NCI-H1048 (cell line): ENCODE results near the gene NTRK2.

Experiments used
- DNase-seq: peaks from one replicate; lab custom pipeline; 2025; lab: John Stamatoyannopoulos, UW

The NTRK2 gene

DNA sequence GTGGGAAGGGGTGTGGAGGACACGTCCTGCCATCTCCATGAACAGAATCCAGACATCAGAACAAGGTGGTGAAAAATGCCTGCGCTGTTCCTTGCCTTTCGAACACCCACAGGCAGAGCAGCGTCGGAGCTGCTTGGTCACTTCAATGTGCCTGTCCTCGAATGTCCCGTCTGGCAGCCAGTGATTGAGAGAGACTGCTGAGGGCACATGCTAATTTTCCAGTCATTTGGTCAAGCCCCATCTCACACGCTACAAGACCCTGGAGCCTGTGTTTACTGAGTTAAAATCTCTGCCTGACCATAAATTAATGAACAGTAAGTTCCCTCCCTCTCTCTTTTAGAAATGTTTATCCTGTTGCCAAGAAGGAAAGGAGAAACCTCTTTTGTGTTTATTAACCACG, 149.3 kb downstream of the NTRK2 start:
- no peak for DNase-seq

DNA sequence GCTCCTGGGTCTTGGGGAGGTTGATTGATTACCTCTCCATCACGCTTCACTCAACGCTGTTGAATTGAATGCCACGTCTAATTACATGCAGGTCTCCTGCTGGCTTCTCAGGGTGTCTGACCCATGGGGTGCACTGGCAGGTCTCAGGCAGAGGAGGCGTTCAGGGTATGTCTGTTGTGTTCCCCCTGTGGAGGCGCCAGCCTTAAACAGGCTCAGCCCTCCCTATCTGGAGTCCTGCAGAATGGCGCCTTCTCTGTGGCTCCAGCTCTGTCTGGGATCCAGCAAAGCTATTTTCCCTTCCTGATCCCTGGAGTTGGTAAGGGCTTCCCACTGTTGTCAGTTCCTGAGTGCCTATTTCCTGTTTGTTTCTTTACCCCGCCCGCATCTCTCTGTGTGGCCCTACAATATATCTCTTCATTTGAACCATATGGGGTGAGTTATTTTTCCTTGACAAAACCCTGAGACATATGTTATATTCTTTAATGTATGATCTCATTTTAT, 150.0 kb downstream of the NTRK2 start:
- no peak for DNase-seq

DNA sequence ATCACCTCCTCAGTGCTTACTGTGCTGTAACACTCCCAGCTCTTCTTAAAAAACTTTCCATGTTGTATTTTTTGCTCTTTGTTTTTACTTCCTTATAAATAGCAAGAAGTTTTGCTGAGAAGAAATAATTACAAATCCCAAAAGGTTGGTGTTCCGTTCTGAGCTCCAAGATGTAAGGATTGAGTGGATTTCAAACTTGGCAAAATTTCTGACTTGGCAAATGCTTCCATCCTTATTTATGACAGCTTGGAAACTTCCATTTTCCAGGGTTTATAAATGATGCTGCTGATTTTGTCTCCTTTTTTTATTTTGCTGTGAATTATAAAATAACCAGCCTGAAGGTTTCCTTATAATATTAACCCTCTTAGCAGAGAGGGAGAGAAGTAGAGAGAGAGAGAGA, 151.9 kb downstream of the NTRK2 start:
- DNase-seq = no peak

DNA sequence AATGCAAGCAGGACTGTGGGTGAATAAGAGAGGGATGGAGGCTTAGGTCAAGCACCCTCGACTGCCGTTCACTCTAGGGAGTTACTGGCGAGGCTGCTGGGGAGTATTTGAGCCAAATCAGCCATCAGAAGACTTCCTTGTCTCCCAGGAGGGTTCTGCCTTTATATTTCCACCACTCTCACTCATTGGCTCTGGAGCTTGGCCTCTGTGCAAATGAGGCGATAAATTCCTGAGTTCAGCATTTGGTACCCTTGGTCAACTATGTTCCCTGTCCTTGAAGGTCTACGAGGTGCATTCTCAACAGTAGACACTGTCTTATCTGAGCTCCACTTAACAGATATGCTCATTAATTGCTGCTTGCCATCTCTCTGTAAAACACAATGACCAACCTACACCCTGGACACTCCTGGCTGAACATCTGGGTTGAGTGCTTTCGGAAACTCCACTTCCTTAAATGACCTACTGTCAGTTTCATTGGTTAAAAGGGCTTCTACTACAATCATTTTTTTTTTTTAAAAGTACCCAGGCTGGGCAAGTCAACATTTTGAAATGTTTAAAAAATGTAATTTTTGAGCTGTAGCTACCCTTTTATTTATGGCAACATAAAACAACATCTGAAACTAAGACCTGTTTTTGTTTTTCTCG, 153.2 kb downstream of the NTRK2 start:
- no peak for DNase-seq

DNA sequence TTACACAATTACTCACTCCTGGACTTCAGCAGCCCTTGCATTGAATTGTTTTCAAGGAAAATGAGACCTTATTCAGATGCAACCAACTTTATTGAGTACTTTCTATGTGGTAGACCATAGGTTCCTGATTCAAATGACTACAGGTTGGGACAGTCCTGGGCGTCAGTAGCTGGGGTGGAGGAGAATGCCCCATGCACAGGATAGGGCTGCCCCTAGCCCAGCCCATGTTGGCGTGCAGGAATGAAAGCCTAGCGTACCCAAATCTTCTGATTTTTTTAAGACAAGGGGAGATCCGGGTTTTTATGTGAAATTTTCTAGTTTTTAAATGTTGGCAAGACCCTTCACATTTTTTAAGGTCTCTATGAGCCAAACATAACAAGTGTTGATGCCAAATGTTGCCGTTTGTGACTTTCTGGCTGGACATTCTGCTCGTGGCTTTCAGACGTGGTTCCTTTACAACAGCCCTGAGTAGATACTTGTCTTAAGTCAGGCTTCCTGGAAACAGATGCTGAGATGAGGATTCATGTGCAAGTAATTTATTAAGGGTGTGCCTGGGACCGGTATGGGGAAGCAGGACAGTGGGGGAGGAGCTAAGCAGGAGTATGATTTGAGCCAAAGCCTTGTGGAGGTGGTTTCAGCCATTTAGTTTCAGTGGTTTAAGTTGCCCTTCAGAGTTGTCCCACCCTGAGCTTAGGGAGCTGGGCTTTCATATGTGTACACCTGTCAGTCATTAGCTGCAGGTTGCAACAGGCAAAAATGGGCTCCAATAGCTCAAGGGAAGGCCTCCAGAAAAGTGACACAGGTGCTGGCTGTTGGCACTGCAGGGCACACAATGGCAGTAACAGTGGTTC, 154.1 kb downstream of the NTRK2 start:
- no peak for DNase-seq

DNA sequence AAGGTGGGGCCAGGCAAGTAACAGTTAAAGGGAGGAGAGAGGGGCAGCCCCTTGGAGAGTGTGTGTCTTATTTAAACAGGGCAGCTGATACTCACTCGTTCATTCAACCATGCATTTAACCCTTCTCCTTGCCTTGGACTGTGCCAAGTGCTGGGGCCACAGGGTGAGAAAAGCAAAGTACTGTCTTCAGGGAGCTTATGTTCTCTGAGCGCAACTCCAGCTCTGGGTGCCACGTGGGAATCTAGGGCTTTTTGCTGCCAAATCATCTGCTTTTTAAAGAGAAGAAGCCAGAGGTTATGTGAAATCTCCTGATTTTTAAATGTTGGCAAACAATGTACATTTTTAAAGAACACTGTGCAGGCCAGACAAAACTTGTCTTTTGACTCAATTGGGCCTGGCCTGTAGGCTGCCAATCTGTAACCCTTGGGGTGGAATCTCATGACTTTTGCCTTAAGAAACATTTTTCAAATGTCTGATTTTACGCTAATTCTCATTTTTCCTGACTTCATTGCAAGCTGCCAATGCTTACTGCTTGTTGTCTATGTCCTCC, 157.8 kb downstream of the NTRK2 start:
- no peak for DNase-seq

DNA sequence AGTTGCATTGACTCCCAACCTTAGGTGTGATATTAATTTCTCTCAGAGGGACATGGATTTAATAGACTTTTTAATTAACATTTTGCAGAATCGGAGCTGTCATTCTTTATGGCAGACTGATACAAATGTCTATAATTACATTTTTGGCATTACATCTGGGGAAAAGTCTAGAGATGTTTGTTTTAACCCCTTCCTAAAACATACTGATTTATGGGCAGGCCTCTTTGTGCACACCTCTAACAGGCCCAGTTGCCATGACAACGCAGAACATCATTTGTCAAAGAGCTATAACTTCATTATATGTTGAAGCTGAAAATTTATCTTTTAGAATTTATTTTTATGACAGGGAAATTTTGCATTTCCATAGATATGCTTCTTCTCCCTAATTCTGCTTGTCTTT, 158.5 kb downstream of the NTRK2 start:
- DNase-seq = no peak

DNA sequence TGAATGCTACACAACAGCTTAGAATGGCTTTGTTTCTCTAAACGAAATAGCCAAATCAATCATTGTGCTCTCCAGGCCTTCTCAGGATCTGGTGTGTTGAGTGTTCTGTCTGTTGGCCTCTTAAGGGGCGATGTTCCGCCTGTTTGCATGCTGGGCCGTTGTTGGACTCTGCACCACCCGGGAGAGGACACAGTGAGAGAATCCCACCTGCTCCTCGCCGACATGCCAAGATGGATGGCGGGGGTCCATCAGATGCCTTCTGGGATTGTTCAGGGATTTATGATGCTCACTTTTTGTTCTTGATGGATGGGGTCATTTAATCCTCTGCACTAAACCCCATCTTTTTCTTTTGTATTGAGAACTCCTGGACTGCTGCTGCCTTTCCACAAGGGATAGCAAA, 159.9 kb downstream of the NTRK2 start:
- no peak for DNase-seq

DNA sequence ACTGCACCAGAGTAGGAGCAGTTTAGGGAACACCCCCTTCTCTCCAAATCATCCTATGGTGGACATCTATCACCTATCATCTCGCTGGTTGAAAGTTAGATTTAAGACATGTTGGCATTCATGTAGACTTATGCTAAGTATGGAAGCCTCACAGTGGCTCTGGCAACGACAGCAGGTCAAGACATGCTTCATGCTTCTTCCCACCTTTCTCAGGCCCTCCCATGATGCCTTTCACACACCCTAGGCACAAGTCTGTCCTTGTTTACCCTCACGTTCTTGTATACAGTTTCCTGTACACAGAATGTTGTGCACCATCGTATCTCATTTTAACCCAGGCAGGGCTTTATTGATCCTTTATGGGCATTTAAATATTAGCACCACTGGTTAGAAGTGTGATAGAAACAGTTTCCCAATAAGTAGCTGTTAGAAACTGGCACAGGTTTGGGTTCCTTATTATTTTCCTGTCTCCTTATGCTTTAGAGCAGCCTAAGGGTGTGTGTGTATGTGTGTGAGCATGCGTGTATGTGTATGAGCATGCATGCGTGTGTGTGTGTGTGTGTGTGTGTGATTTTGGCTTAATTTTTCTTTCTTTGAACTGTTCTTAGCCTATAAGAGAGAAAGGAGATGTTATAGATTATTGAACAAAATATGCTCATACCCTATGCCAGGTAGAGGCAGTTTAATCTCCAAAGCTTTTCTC, 160.6 kb downstream of the NTRK2 start:
- DNase-seq = no peak

DNA sequence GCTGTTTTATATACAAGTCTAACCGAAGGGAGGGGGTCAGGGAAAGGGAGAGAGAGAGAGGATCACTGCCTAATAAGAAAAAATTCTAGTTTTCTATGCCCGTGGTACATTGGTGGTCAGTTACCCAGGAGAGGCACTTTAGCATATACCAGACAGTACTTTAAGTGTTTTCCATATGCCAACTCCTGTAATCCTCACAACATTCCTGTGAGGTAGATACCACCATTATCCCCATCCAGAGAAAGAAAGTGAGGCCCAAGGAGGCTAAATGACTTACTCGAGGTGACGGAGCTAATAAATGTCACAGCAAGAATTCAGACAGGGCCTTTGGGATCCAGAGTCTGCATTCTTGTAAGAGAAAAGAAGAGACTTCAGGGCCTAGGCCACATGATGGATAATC, 161.8 kb downstream of the NTRK2 start:
- DNase-seq = no peak

DNA sequence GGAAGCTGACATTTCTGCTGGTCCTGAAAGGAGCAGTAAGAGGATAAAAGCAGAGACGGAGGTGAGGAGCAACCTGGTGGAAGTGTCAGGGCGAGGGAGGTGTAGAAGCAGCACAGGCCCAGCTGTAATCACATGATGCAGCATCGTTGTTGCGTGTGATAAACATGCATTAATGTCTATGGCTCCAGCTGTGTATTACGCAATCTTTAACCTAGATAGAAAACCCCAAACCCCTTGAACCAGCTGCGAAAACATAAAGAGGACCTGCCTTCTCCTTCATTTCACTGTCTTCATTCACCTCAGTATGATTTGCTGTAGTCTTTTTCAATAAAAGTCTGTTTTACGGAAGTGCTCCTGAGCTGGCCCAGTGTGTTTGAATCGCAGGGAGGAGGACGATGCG, 162.9 kb downstream of the NTRK2 start:
- DNase-seq = no peak

DNA sequence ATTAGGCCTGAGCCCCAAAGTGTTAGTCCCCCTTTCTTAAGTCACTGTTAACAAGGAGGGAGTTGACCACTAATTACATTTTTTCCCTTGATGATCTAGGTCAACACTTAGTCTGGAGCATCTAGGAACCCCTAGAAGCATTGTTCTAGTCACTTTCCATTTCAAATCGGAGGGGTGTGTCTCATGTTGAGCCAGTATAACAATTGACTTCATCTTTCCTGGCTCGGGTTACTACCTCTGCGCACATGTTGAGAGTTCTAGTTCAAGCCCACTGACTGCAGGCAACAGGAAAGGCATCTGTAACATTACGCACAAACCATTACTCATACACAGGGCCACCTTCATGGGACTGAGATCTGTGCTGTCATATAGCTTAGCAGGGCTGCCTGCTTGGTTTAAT, 164.9 kb downstream of the NTRK2 start:
- no peak for DNase-seq

DNA sequence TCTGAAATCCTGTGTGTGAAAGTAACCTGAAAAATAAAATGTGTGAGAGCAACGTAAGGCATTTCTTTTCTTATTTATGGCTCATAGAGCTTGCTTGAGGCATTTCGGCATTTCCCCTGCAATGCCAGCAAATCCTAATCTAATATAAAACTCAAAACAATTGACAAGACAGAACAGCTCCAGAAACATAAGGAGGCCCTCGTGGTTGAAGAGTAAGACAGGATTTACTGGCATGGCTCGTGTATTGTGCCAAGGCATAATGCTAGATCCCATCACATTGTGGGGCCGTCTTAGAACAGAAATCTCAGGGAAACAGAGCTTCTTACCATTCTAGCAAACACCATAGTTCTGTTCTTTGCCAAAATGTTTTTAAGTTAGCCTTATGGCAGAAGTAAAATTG, 166.2 kb downstream of the NTRK2 start:
- DNase-seq = no peak

DNA sequence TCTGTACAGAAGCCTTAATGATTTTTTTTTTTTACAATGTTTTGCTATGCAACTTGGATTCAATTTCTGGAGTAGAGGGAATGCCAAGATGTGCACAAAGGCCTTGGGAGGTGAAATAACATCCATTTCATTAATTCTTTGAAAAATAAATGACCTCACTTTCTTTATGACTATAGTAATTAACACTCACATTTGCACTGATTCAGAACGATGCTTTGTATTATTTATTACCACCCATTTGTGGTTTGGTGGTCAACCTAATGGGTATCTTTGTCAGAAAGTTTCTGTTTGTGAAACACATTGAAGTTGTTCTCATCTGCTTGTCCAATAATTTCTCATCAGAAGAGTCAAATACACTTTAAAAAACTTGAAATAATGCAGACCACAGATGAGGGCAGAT, 169.3 kb downstream of the NTRK2 start:
- no peak for DNase-seq

DNA sequence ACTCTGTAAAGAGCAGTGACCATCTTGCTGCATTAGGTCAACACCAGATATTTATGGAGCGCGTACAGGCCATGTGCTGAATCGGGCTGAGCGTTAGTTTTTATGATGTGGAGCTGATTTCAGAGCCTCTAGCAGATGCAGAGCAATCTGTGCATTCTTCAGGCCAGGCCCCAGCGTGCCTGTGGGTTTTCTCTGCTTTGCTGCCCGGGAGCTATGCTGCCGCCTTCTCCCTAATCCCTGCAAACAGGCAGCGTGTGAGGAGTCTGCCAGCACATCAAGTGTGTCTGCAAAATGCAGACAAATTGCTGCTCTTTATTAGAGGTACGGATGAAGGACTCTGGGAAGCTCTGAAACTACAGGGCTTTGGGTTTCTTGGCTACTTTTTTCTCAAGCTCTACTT, 170.0 kb downstream of the NTRK2 start:
- DNase-seq = no peak

DNA sequence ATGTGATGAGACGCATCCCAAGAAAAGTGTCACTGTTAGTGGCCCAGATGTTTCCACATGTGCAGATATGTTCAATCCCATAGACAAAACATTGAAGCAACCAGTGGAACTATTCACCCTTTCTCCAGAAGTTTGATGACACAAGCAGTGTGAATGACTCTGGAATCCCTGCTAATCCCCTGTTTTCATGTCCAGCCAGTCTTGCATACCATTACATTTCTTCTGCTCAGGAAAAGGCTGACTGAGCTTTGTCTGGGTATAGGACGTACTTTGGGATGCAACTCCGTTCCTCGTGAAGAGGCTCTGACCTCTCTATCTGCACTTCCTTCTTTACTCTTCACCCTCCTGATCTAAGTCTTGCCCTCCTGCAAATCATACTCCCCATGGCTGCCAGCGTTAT, 172.4 kb downstream of the NTRK2 start:
- DNase-seq = no peak

DNA sequence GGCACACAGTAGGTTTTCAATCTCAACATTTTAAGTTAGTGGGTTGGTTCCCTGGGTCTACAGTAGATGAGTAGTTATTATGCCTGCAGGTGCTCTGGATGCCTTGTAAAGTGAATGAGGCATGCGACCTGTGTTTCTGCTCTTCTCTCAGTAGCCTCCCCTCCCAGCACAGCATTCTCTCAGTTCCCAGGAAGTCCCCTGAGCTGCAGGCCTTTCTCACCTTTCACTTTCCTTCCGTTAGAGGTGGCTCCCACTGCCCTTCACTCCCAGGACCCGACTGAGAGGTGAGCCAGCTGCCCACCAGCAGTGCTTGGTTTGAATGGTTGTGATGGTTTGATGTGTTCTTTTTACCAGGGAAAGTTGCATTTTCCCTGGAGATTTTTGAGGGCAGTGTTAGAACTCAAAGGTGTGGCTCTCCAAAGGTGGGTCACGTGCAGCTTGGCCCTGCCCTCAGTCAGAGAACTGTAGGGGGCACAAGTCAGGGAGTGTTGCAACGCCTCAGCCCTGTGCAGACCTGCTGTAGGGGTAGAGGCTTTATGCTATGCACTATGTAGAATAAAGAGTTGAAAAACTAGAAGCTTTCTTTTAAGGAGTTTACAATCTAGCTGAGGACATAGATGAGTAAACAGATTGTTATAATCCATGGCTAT, 173.8 kb downstream of the NTRK2 start:
- DNase-seq = no peak

DNA sequence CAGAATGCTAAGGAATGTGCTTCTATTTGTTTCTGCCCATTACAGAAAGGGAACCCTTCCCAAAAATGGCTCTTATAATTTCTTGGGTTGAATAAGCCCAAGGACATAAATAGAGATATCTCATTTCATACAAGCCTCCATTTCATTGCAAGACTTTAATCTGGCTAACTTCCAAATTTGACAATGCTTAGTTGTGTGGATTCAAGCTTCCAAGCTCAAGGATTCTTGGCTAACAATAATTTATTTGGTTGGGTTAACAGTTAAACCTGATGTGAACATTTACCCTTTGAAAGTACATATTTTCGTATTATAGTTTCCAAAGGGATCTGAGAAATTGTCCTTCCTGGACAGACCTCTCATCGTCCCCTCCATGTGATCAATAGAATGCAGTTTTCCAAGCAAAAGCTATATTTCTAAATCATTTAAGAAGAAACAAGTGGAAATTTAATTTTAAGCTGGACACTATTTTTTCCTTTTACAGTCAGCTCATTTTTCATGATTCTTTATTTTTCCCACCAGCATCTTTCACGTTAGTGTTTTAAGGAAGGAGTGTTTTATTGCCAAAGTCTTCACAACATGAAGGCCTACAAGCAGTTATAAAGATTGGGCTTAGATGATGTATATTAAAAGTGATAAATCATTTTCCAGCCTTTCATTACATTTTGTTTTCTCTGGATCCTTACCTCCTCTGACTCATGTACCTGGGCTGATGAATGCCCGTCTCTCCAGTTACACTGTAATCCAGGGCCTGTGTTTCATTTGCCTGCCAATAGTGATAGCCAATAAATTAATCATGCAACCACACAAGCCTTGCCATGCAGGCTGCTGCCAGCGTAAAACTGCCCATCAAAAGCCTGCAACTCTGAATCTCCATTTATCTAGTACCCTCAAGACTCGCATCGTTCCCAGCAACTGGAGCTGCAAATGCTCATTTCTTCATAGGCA, 176.7 kb downstream of the NTRK2 start:
- no peak for DNase-seq

DNA sequence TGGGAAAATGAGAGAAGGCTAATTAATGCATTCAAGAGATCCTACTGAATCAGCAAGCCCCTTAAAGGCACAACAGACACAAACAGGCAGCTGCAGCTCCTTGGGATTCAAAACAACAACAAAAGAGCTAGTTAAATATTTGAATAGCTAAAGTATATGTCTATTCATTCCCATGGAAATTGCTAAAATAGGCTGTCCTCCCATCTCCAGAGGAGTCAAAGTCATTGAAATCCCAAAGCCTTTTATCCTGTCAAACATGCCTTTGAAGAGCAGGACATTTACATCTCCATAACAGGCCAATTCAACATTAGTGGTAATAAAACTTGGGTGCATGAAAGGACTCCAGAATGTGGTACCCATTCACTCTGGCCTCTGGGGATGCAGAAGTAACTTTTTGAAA, 177.4 kb downstream of the NTRK2 start:
- DNase-seq = no peak

DNA sequence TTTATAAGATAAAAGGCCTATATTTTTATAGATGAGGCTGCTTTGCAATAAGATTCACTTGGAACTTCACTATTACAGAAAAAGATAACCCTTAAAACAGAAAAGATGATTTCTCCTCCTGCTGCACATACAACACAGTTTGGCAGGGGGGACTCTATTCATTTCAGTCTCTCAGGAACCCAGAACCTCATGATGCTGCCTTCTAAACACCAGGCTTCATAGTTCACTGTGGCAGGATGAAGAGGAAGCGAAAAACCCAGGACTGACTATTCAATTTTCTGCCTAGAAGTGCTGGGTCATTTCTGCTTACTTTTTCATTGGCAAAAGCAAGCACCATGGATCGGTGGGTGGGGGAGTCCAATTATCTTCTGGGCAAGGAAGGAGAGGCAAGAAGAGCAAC, 179.5 kb downstream of the NTRK2 start:
- no peak for DNase-seq

DNA sequence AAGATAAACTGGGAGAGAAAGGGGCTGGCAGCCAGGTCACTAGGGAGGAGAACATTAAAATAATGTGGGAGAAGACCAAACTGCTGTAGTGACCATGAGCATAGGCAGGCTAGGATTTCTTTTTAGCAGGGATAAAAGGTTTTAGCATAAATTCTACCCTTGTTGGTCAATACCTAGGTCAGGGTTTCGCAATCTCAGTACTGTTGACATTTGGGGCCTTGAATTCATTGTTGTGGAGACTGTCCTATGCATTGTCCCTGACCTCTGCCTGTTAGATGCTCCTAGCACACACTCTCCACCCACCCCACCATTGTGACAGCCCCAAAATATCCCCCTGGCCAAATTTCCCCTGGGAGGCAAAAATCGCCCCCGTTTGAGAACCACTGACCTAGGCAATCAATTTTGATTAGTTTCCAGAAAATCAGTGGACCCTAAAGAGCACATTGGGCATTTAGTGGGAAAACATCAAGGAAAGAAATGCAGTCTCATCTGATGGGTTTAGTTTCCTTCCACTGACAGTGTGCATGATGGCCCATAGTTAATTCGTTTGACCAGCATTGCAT, 181.4 kb downstream of the NTRK2 start:
- DNase-seq = no peak
